HFFc6 (cell line): ENCODE measurements around the gene GCK. TPM values are rescaled to one million over a fixed set of nuclear protein-coding genes. Genes with fewer than 3 reads are reported as not detected.
A peak's percentile ranks its signal among the peaks of the same experiment; 100 is the strongest.

Experiments
- DNase-seq: peaks from one replicate; pipeline ENCODE4 v3.0.0-alpha.2; 2018
- H3K27ac Mint-ChIP-seq: 2 replicates; pipeline ENCODE4 v1.8.0; 2020; ENCODE audit warnings: mild to moderate bottlenecking, mixed read lengths
- H3K27me3 Mint-ChIP-seq: 2 replicates; pipeline ENCODE4 v1.8.0; 2021; ENCODE audit warnings: mild to moderate bottlenecking, moderate library complexity, mixed read lengths; ENCODE audit not compliant: insufficient read depth
- H3K36me3 Mint-ChIP-seq: 2 replicates; pipeline ENCODE4 v1.8.0; 2021; ENCODE audit warnings: low read depth, mixed read lengths
- H3K4me1 Mint-ChIP-seq: 2 replicates; pipeline ENCODE4 v1.8.0; 2020; ENCODE audit warnings: low read depth, mixed read lengths
- H3K4me3 Mint-ChIP-seq: 2 replicates; pipeline ENCODE4 v1.8.0; 2020; ENCODE audit warnings: mild to moderate bottlenecking, moderate library complexity, mixed read lengths
- H3K9me3 Mint-ChIP-seq: 2 replicates; pipeline ENCODE4 v1.8.0; 2020; ENCODE audit warnings: mild to moderate bottlenecking, mixed read lengths
- total RNA-seq, 6 experiments: library from RNA; stranded (reverse); fragmentation: NEBNext Ultra II Directional; extraction: Animal tissue kit (Norgen Biotek cat#: 25700); gene quantifications; 2 replicates in 1 of 6; 3 replicates in 5 of 6; pipeline ENCODE4 v1.2.3, GENCODE V29; 2021
- TF ChIP-seq, protein P1 (sequence below): fragments of 200-600 bp; sonication (generic); IDR thresholded peaks from 2 replicates; pipeline ENCODE4 v1.5.0; 2021; ENCODE audit warnings: antibody characterized with exemption, mild to moderate bottlenecking

The GCK gene
- total RNA-seq, 6 experiments from 2014 or later = 0.11 to 0.26 (median 0.17) TPM; not detected in 2

GRCh38 chr7:44136731-44137130 is 52.5 kb downstream of the GCK start:
- H3K4me1 Mint-ChIP-seq = peaks cover 21% of the 10 kb centered on the region

DNA sequence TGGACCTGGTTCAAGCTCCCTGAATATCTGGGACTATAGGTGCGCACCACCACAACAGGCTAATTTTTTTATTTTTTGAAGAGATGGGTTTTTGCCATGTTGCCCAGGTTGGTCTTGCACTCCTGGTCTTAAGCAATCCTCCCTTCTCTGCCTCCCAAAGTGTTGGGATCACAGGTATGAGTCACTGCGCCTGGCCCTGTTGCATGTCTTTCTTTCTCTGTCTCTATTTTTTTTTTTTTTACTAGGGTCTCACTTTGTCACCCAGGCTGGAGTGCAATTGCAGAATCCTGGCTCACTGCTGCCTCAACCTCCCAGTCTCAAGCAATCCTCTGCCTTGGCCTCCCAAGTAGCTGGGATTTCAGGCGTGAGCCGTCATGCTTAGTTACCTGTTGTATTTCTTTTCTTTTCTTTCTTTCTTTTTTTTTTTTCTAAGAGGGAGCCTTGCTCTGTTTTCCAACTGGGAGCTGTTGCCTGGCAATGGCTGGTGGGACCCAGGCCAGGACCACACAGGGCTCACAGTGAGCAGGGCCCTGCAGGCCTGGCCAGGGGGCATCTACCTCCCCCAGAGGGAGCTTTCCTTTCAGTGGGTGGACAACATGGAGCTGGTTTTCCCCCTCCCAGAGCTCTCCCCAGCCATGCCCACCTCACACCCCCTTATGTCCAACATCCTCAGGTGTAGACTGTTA is 54.2 kb downstream of the GCK start:
- H3K9me3 Mint-ChIP-seq = no peaks in the 10 kb centered on the region
- no peak for DNase-seq
- peaks cover 5% of the 10 kb centered on the region for H3K27me3 Mint-ChIP-seq
- no peak overlapping the region for H3K4me3 Mint-ChIP-seq
- TF ChIP-seq, protein P1, sequence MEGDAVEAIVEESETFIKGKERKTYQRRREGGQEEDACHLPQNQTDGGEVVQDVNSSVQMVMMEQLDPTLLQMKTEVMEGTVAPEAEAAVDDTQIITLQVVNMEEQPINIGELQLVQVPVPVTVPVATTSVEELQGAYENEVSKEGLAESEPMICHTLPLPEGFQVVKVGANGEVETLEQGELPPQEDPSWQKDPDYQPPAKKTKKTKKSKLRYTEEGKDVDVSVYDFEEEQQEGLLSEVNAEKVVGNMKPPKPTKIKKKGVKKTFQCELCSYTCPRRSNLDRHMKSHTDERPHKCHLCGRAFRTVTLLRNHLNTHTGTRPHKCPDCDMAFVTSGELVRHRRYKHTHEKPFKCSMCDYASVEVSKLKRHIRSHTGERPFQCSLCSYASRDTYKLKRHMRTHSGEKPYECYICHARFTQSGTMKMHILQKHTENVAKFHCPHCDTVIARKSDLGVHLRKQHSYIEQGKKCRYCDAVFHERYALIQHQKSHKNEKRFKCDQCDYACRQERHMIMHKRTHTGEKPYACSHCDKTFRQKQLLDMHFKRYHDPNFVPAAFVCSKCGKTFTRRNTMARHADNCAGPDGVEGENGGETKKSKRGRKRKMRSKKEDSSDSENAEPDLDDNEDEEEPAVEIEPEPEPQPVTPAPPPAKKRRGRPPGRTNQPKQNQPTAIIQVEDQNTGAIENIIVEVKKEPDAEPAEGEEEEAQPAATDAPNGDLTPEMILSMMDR = no peak
- no peak overlapping the region for H3K27ac Mint-ChIP-seq
- no peaks in the 10 kb centered on the region for H3K36me3 Mint-ChIP-seq
- peaks cover 27% of the 10 kb centered on the region for H3K4me1 Mint-ChIP-seq

More at GRCh38 chr7:44136731-44137130, 52.5 kb downstream of the GCK start:
- Mint-ChIP-seq H3K27ac (no peak overlapping the region), H3K4me3 (no peak overlapping the region), H3K36me3 (no peaks in the 10 kb centered on the region), H3K27me3 (peaks cover 5% of the 10 kb centered on the region), H3K9me3 (no peaks in the 10 kb centered on the region)
- TF ChIP-seq, protein P1 = no peak
- DNase-seq = no peak

- no peaks in the 10 kb centered on the region; the same call in 1 of the 2 replicates for H3K27me3 Mint-ChIP-seq
- no peak overlapping the region for H3K4me3 Mint-ChIP-seq
- H3K4me1 Mint-ChIP-seq = peaks cover 27% of the 10 kb centered on the region
- no peaks in the 10 kb centered on the region for H3K36me3 Mint-ChIP-seq
- H3K9me3 Mint-ChIP-seq = no peaks in the 10 kb centered on the region
- TF ChIP-seq, protein P1 = no peak
- no peak overlapping the region for H3K27ac Mint-ChIP-seq
- DNase-seq = no peak
These were observed 55.9 kb downstream of the GCK start for GRCh38 chr7:44133295-44133694.

- Mint-ChIP-seq H3K36me3 (no peaks in the 10 kb centered on the region), H3K4me3 (peak overlapping the region; percentile 62), H3K27ac (peak overlapping the region; percentile 39), H3K9me3 (no peaks in the 10 kb centered on the region), H3K4me1 (peaks cover 27% of the 10 kb centered on the region), H3K27me3 (peaks cover 1% of the 10 kb centered on the region)
- TF ChIP-seq, protein P1 = no peak
- DNase-seq = no peak
These were observed 57.2 kb downstream of the GCK start for GRCh38 chr7:44132039-44132438.

DNA sequence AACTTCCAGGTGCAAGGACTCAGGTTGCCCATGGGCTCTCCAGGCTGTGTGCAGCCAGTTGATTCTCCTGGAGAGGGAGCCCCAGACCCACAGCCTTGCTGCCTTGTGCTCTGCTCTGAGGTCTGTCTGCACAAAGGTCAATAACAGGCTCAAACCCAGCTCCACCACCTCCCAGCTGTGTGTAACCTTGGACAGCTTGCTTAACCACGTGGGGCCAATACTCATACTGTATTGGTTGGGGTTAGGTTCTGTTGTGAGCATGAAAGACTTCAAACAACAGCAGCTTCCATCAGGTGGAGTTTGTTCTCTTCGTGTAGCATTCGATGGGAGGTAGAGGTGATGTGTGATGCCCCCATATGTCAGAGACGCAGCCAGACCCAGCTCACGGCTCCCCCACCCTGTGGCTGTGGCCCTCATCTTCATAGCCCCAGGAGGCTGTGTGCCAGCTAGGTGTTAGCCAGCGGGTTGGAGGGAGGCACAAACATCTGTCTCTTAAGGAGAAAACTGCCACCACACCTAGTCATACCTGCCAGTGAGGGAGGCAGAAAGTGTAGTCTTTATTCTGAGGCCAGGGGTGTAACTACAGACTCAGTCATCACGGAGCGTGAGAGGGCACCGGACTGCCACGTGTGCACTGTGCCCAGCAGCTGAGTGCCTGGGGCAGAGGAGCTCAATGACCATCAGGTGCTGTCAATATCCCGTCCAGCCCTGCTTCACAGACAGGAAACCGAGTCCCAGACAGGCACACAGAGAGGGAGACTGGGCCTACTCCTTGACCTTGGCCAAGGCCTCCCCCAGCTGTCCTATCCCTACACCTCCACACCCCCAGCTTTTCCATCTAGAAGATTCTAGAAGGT is 57.8 kb downstream of the GCK start:
- no peak overlapping the region for H3K27ac Mint-ChIP-seq
- DNase-seq = no peak

More for the DNA sequence above, 57.8 kb downstream of the GCK start:
- H3K27me3 Mint-ChIP-seq = peaks cover 1% of the 10 kb centered on the region
- no peaks in the 10 kb centered on the region for H3K9me3 Mint-ChIP-seq
- peaks cover 4% of the 10 kb centered on the region; the same call in 1 of the 2 replicates for H3K36me3 Mint-ChIP-seq
- H3K4me3 Mint-ChIP-seq = no peak overlapping the region; the same call in 1 of the 2 replicates
- TF ChIP-seq, protein P1 = peak; percentile 53; the same call in 1 of the 2 replicates
- peaks cover 23% of the 10 kb centered on the region for H3K4me1 Mint-ChIP-seq
